HEK293T (cell line): ENCODE results near the gene ERC2.

Source experiments
- CTCF ChIA-PET: fragments of 350-600 bp; formaldehyde crosslinking; extraction: SDS; loops from one replicate; lab custom pipeline; 2021; ENCODE audit warnings: antibody characterized with exemption, inconsistent platforms; lab: Yijun Ruan, JAX
- POLR2A ChIA-PET: fragments of 350-600 bp; formaldehyde crosslinking; extraction: SDS; loops from one replicate; lab custom pipeline; 2020; ENCODE audit warnings: antibody characterized with exemption, inconsistent platforms; lab: Yijun Ruan, JAX
- DNase-seq: peaks from one replicate; pipeline ENCODE4 v3.0.0; 2012; ENCODE audit warnings: mixed read lengths; ENCODE audit errors: extremely low spot score
- ARNT ChIP-seq: fragments of 450-650 bp; IDR thresholded peaks from 2 replicates; pipeline ENCODE4 v1.6.1; 2017; ENCODE audit warnings: mild to moderate bottlenecking
- BHLHE40 ChIP-seq: fragments of 450-650 bp; IDR thresholded peaks from 2 replicates; pipeline ENCODE4 v1.6.1; 2016; ENCODE audit warnings: mild to moderate bottlenecking, moderate library complexity, borderline replicate concordance
- CTBP1 ChIP-seq: fragments of 450-650 bp; IDR thresholded peaks from 2 replicates; pipeline ENCODE4 v1.6.1; 2016; ENCODE audit warnings: borderline replicate concordance
- ELF4 ChIP-seq: fragments of 450-650 bp; IDR thresholded peaks from 2 replicates; pipeline ENCODE4 v1.6.1; 2017; ENCODE audit warnings: antibody characterized with exemption
- FOXA1 ChIP-seq: fragments of 450-650 bp; IDR thresholded peaks from 2 replicates; pipeline ENCODE4 v1.6.1; 2016; ENCODE audit warnings: mild to moderate bottlenecking
- FOXK2 ChIP-seq: fragments of 450-650 bp; IDR thresholded peaks from 2 replicates; pipeline ENCODE4 v1.6.1; 2016; ENCODE audit warnings: mild to moderate bottlenecking
- FOXM1 ChIP-seq: fragments of 450-650 bp; IDR thresholded peaks from 2 replicates; pipeline ENCODE4 v1.6.1; 2017; ENCODE audit warnings: mild to moderate bottlenecking, borderline replicate concordance
- HDGF ChIP-seq: fragments of 450-650 bp; IDR thresholded peaks from 2 replicates; pipeline ENCODE4 v1.6.1; 2017; ENCODE audit warnings: antibody characterized with exemption, borderline replicate concordance
- L3MBTL2 ChIP-seq: fragments of 450-650 bp; conservative IDR thresholded peaks from 2 replicates; pipeline ENCODE4 v1.6.1; 2016; ENCODE audit warnings: mild to moderate bottlenecking
- LEF1 ChIP-seq: fragments of 450-650 bp; IDR thresholded peaks from 2 replicates; pipeline ENCODE4 v1.6.1; 2017; ENCODE audit warnings: mild to moderate bottlenecking, borderline replicate concordance
- NFRKB ChIP-seq: fragments of 450-650 bp; IDR thresholded peaks from 2 replicates; pipeline ENCODE4 v1.6.1; 2016; ENCODE audit warnings: mild to moderate bottlenecking, moderate library complexity
- SP1 ChIP-seq: fragments of 450-650 bp; IDR thresholded peaks from 2 replicates; pipeline ENCODE4 v1.6.1; 2017
- SUZ12 ChIP-seq: fragments of 450-650 bp; IDR thresholded peaks from 2 replicates; pipeline ENCODE4 v1.6.1; 2016; ENCODE audit warnings: mild to moderate bottlenecking
- TARDBP ChIP-seq: fragments of 450-650 bp; IDR thresholded peaks from 2 replicates; pipeline ENCODE4 v1.6.1; 2016
- ZNF384 ChIP-seq: fragments of 450-650 bp; IDR thresholded peaks from 2 replicates; pipeline ENCODE4 v1.6.1; 2016
- TF ChIP-seq, protein P1 (sequence below): fragments of 450-650 bp; IDR thresholded peaks from 2 replicates; pipeline ENCODE4 v1.6.1; 2016

ERC2 gene

DNA sequence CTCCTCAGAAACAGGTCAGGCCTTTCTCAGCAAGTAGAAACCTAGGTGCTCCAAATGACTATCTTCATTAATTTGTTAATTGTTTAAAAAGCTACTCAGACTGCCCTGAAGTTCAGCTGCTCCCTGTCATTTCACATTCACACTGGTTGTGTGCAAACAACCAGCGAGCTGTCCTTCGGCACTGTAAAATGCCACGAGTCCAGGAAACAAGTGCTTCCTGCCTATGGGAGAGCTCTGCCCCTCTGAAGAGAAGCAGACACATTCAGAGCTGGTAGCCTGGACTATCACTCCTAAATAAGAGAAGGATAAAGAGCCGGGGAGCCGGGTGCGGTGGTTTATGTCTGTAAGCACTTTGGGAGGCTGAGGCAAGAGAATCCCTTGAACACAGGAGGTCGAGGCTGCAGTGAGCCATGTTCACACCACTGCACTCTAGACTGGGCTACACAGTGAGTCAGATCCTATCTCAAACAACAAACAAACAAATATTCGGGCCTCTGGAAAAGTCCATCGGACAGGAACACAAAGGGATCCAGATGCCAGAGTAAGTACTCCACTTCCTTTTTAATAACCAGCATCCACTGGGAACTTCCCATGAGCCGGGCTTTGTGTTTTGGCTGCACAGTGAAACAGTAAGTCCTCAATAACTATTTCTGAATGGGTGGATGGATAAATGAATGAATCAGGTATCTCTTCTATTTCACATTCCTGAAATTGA is 866.7 kb downstream of the ERC2 start:
- ChIA-PET POLR2A (no interaction called here), CTCF (no interaction called here)
- no peak for TF ChIP-seq ZNF384
- no peak for TF ChIP-seq BHLHE40
- no peak for TF ChIP-seq L3MBTL2
- TF ChIP-seq ARNT = no peak
- TF ChIP-seq CTBP1 = no peak
- no peak for TF ChIP-seq LEF1
- no peak for TF ChIP-seq TARDBP
- no peak for TF ChIP-seq FOXM1
- TF ChIP-seq FOXK2 = no peak
- TF ChIP-seq FOXA1 = no peak
- TF ChIP-seq NFRKB = no peak
- no peak for TF ChIP-seq ELF4
- TF ChIP-seq, protein P1, sequence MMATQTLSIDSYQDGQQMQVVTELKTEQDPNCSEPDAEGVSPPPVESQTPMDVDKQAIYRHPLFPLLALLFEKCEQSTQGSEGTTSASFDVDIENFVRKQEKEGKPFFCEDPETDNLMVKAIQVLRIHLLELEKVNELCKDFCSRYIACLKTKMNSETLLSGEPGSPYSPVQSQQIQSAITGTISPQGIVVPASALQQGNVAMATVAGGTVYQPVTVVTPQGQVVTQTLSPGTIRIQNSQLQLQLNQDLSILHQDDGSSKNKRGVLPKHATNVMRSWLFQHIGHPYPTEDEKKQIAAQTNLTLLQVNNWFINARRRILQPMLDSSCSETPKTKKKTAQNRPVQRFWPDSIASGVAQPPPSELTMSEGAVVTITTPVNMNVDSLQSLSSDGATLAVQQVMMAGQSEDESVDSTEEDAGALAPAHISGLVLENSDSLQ = no peak
- TF ChIP-seq SUZ12 = no peak
- TF ChIP-seq HDGF = no peak
- no peak for TF ChIP-seq SP1
- no peak for DNase-seq

DNA sequence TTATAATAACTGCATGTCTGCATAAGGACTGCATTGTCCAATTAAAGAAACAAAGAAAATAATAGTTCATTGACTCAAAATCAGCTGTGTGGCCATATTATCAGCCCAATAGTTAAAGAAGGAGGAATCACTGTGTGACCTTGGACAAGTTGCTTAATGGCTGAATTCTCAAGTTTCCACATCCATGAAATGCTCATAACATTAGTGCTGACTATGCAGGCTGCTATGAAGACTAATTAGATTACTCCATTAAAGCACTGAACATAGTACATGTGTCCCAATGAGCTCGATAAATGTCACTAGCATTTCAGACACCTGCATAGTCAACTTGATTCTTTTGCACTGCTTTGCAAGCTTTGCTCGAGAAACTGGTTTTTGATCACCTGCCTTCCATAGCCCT is 870.0 kb downstream of the ERC2 start:
- ChIA-PET POLR2A (interaction anchor here (1.6 kb wide), 1 partner anchor 18 kb away, joined by 4 read pairs; no protein-coding TSS in a partner anchor), CTCF (no interaction called here)
- DNase-seq = no peak
- TF ChIP-seq SP1 = no peak
- TF ChIP-seq NFRKB = no peak
- no peak for TF ChIP-seq BHLHE40
- no peak for TF ChIP-seq FOXA1
- TF ChIP-seq L3MBTL2 = no peak
- TF ChIP-seq FOXM1 = no peak
- TF ChIP-seq ELF4 = no peak
- TF ChIP-seq LEF1 = no peak
- TF ChIP-seq CTBP1 = no peak
- no peak for TF ChIP-seq SUZ12
- no peak for TF ChIP-seq HDGF
- no peak for TF ChIP-seq TARDBP

GRCh38 chr3:55597641-55598040 is 870.6 kb downstream of the ERC2 start:
- no peak for TF ChIP-seq SP1
- no peak for TF ChIP-seq ARNT
- no peak for TF ChIP-seq L3MBTL2
- TF ChIP-seq ELF4 = no peak
- TF ChIP-seq CTBP1 = no peak
- TF ChIP-seq FOXK2 = no peak
- TF ChIP-seq TARDBP = no peak
- TF ChIP-seq FOXA1 = no peak
- TF ChIP-seq SUZ12 = no peak
- TF ChIP-seq ZNF384 = no peak
- no peak for TF ChIP-seq LEF1
- no peak for TF ChIP-seq NFRKB
- DNase-seq = no peak
- CTCF ChIA-PET = no interaction called here
- POLR2A ChIA-PET = interaction anchor here (1.6 kb wide), 1 partner anchor 18 kb away, joined by 4 read pairs; no protein-coding TSS in a partner anchor

- TF ChIP-seq ARNT = no peak
- no peak for TF ChIP-seq L3MBTL2
- no peak for TF ChIP-seq SUZ12
- TF ChIP-seq FOXA1 = no peak
- no peak for TF ChIP-seq ELF4
- TF ChIP-seq FOXM1 = no peak
- no peak for TF ChIP-seq SP1
- no peak for TF ChIP-seq FOXK2
- TF ChIP-seq NFRKB = no peak
- no peak for TF ChIP-seq HDGF
- no peak for TF ChIP-seq BHLHE40
- no peak for TF ChIP-seq LEF1
- DNase-seq = no peak
- ChIA-PET CTCF (no interaction called here), POLR2A (no interaction called here)
Observed at GRCh38 chr3:55596212-55596611, 872.1 kb downstream of the ERC2 start.

DNA sequence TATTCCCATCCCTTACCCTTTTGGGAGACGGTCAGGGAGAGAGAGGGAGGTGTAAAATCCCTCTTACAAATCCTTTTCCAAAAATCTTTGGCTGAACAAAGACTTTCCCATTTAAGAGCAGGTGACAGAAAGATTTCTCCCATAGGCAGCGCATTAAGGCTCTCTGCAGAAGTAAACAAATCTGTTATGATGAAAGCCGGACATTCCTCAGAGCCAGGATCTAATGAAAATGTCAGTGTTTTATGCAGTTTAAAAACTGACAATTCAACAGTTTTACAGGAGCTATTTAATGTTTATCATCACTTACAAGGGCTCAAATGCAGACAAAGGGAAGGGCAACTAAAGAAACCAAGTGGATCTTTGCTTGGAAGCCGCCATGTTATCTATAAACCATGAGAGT is 872.8 kb downstream of the ERC2 start:
- ChIA-PET POLR2A (no interaction called here), CTCF (no interaction called here)
- DNase-seq = no peak
- TF ChIP-seq, protein P1 = peak; percentile 23; the same call in 1 of the 2 replicates
- TF ChIP-seq HDGF = no peak

- DNase-seq = no peak
- ChIA-PET CTCF (interaction anchor here (0.5 to 1.1 kb wide), 2 partner anchors 10 to 24 kb away, joined by 3 to 4 read pairs; no protein-coding TSS in a partner anchor), POLR2A (no interaction called here)
- TF ChIP-seq TARDBP (no peak), FOXM1 (no peak), FOXK2 (no peak), L3MBTL2 (no peak), SP1 (no peak), LEF1 (no peak)
- TF ChIP-seq, protein P1 = no peak
Observed at GRCh38 chr3:55592572-55592971, 875.7 kb downstream of the ERC2 start.
